NOMO-1 treated with DMSO at 0.1 percent for 48 hours (cell line): Measurements from ENCODE around the gene KIAA0825.
A peak's percentile ranks its signal among the peaks of the same experiment; 100 is the strongest.

Experiments
- DNase-seq: peaks from one replicate; lab custom pipeline; 2025; ENCODE audit not compliant: unreplicated experiment; lab: John Stamatoyannopoulos, UW

Gene KIAA0825

DNA sequence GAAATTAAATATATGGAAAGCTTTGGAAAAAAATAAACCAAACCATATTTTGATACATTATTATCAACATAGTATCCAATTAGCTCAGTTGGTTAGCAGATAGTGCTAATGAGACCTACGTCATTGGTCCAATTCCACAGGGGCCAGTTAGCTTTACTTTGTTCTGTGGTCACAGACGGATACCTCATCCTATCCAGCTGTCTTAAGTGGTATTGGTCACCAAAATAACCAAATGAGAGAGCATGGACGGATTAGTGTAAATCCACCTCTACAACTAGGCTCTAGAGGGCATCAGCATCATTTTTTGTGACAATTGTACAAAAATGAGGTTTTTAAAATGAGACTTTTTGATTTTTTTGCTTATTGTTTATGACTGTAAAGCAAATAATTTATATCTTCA, 364.2 kb downstream of the KIAA0825 start:
- no peak for DNase-seq

DNA sequence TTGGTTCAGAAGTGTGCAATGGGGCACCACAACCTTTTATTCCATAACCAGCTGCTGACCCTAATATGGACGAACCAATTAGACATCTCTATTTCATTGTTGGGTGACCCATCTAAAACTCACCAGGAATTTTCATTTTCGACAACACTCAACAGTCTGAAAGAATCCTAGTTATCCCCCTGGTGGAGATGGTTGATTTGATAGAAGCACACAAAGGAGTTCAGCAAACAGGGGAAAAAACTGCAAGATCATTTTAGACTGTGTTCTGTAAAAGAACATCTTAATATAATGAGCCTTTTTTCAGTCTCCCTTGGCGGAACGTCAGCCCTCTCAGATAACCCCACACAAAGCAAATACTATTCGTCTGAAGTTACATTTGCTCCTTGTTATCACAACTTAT, 367.4 kb downstream of the KIAA0825 start:
- no peak for DNase-seq

DNA sequence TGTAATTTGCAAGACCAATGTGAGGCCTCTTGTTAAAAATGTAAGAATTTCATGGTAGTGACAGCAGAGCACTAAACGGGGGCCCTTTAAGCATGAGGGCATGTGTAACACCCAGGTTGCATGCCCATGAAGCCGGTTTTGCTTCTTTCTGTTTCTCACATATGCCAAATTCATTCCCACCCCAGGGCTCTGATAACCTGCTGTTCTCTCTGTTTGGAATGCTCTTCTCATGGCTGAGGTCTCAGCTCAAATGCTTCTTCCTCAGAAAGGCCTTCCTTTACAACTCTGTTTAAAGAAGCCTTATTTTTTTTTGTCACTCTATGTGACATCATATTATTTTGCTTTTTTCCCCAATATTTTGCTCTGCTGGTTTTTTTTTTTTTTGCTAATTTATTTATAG, 369.0 kb downstream of the KIAA0825 start:
- no peak for DNase-seq

DNA sequence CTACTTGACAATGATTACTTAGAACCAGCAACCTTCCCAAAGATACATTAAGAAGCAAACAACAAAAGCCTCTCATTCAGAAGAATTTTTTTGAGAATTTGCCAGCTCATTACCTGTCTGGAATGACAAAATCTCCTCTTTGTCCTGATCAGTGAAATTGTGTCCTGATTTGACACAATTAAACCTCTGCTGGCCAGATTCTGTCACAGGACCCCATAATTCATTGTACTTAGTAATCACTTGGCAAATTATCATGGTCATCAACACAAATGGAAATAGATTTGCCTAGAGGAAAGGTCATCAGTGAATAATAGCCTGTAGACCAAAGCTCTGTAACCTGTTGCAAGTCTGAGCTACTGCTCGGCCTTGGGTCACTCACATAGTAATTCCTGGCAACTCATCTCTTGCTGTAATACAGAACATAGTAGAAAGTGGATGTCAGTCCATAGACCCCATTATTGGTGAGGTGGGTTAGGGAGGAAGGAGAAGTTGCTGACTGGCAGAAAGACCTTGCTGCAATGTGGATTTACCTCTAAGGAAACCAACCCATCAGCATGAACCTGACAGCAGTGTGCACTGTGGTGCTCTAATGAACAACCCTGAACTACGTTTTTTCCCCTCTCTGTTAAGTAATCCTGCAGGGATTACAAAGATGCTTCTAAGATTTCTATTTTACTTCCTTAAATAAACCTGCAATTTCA, 370.1 kb downstream of the KIAA0825 start:
- DNase-seq: no peak

DNA sequence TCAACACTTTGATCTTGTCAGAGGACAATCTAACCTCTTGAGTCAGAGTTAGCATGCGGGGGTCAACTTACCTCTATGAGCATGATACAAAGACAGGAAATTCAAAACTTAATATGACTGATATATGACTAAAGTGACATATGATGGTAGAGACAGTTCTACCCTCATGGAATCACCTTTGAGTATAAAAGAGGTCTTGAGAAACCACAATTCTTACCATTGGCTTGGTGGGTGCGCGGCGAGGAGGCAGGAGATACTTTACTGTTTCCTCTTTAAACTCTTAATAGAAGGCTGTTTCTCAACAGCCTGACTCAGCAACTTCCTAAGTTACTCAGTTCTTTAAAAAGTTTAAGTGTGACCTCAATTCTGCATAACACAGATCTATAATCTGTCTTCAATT, 372.8 kb downstream of the KIAA0825 start:
- DNase-seq: peak; percentile 82

DNA sequence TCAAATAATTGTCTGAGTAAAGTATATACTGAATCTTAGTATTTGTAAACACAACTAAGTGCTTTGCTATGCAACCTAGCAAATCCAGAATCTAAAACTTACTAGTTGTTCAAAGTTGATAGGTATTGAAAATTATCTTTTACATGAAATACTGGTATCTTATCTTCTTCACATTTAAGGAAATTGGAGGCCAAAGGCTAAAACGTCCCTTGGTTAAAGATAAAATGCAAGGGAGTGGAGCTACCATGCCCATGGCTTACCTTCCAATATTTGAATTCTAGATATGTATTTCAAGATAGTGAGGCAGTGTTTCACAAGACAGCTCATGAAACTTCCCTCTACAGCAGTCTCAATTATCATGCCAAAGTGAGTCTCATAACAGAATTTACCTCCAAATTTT, 373.5 kb downstream of the KIAA0825 start:
- peak; percentile 55 for DNase-seq

DNA sequence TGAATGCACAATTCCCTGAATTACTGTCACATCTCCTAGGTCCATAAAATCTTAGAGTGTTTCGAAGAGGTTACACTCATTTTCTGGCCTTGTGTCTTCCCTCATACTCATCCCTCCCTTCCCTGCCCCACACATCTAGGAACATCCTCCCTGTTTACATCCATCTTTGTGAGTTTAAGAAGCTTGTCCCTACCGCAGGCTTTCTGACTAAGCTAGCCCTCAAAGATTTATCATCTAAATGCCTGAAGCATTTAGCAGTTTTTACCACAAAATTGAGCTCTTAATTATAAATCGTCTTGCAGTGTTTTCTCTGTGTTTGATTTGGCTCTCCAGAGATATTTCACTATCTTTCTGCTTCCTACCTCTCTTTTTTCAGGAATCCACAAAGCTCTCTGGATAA, 374.8 kb downstream of the KIAA0825 start:
- peak; percentile 7 for DNase-seq

DNA sequence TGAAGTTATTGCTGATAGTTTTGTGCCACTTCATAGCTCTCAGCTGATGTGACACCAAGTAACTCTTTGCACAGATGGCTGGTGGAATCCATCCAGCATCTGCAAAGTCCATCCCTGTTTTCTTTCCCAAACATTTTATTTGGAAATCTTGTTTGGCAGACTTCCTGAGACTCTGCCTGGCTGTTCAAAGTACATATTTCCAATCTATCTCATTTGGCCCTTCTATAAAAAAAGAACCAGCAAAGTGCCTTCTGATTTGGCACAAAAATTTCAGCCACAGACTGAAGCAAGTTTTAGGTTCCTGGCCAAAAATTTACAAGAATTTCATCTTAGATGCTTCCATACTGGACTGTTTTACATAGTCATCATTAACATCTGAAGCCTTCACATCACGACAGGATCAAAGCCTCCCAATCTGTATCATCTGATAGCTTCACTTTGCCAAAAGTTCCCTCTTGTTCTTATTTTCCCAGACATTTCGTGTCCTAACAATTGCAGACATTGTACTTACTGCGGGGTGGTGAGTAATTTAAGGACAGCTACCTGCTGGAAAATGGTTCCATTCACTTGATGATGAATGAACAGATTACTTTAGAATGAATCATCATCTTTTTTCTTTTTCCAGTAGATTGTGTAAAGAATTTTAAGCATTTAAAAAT, 377.3 kb downstream of the KIAA0825 start:
- DNase-seq: no peak

DNA sequence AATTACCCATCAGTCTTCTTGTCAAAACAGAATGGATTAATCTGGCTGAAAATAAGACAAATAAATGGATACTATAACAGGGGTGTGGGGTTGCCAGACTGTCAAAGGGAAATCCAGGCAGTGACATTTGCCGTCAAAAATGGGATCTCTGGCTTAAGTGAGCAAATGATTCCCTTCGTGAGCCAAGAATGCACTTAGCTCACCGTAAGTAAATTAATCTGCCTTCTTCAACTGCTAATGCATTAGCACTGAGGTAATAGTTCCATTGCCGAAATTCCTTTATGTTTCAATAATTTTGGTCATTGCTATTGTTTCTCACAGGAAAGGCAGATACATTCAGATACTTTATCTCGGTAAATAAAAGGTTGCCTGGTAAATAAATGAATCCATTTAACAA, 377.8 kb downstream of the KIAA0825 start:
- no peak for DNase-seq

DNA sequence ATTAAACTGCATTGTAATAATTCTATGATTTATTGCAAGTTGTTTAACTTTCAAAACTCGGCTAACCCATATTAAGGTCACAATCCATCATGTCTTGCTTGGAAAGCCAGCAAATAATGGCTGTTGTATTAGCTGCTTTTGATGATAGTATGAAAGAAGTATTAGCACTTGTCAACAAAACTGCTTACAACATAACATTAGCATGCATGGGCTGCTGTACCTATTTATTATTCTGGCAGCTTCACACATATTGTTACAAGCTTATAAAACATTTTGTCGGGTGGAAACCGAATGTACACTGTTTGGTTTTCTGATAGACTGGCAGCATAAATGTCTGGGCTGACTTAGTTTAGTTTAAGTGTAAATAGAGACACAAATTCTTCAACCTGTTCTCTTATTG, 378.3 kb downstream of the KIAA0825 start:
- DNase-seq: no peak

DNA sequence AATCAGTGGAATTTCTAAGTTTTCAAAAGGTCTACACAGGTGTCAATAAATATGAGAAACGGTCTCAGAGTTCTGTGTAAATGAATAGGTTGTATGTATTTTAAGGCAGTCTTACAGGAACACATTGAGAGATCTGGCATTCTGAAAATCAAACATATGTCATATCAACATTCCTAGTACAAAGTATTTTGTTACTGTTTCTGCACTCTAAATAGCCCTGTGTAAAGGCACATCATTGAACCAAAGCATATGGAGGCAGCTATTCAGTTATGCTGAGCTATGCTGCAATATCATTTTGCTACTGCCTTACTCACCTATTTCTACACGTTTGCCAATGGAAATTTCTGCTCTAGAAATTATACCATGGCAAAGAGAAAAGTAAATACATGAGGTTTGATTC, 379.1 kb downstream of the KIAA0825 start:
- DNase-seq: no peak

DNA sequence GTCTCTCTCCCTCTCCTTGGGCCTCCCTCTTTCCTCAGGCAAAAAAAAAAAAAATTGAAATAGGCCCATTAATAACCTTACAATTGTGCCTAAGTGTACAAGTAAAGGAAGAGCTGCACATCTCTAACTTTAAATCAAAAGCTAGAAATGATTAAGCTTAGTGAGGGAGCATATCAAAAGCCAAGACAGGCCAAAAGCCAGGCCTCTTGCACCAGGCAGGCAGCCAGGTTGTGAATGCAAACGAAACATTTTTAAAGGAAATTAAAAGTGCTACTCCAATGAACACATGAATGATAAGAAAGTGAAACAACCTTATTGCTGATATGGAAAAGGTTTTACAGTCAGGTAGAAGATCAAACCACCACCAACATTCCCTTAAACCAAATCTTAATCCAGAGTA, 383.4 kb downstream of the KIAA0825 start:
- no peak for DNase-seq

DNA sequence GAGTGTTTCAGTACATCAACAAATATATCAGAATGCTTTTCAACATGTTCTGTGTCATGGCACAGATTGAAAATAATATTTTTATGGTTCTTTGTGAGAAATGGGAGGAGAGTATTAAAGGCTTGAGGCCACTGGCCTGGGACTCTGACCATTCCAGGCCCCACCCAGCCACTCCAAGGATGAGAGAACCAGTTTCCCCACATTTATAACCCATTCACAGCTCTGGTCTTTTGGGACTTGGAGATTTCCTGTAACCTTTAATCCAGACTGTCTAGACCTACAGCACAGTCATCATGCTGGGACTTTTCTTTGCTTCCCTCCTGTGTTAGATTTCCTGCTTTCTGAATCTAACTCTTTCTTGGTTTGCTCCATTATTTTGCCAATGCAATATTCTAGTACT, 389.6 kb downstream of the KIAA0825 start:
- DNase-seq: no peak

DNA sequence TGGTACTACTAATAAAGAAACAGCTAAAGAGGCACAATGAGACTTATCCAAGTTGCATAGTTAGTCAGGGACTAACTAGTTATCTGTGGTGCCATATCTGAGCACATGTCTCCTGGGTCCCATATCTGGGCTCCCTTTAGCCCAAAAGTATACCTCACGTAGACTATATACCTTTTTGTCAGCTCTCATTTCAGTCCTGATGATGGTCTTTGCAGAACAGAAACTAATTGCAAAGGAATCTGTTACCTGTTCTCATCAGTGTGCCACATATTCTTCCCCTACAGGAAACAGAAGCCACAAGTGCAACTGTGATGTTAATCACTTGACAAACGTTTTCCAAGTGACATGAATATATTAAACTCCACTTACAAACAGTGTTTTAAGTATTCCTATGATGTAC, 395.2 kb downstream of the KIAA0825 start:
- DNase-seq: no peak

DNA sequence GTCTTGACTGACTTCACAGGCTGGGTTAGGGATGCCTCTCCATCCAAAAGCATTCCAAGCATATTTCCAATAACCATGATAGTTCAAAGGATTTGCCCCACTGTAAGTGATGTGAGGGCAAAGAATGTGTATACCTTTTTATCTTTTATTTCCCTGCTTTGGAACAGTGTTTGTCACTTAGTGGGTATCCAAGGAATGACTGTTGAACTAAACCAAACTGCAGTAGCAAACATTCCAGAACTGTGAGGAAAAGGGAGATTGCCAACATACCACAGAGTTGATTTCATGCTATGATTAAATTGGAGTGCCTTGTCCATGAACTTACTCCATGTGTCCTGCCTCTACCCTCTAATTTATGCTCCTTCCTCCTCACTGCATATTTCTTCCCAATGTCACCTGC, 400.0 kb downstream of the KIAA0825 start:
- DNase-seq: no peak

DNA sequence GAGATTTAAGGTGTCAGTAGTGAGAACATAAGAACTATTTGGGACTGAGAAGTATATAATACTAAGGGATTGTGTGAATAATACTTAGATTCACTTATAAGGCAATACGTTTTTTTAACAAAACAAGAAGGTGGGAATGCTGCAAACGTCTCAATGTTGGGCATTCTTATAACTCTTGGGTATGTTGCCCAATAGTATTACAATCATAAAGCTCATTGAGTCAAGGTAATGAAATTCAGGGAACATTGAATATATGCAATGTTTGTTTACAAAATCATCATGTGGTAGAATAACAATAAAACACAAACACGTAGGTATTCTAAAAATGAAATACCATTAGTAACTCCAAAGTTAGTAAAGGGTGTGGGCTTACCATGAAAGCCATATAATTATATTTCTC, 400.7 kb downstream of the KIAA0825 start:
- no peak for DNase-seq

DNA sequence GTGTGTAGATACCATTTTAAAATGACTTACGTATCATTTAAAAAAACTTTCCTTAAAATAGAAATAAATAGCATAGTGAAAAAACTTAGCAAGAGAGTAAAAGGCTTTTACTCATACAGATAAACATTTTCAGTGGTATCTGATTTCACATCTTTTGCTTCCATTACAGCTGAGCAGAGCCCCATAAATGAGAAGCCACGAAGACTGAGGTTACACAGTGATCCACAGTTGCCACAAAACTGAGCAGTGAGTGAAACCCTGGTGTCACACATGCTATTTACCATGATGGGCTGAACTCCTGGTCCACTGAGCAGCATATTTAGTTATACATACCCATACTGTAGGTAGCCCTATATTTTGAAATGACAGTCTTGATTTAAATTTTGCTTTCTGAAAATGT, 401.2 kb downstream of the KIAA0825 start:
- no peak for DNase-seq

DNA sequence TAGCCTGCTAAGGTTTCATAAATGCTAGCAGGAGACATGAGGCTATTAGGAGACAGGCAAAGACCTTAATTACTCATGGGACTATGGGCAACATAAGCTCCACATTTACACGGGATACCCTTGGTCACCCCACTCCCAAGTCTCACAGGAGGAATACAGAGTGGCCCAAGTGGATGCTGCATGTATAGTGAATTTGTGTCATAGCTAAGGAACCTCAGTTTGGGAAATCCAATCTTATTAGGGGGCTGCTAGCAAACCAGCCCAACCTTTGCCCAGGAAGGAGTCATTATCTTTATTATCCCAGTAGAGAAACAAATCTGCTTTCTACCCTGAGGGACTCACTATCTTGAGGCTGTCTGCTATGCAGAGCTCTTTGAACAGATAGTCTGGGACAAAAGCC, 405.9 kb downstream of the KIAA0825 start:
- no peak for DNase-seq

DNA sequence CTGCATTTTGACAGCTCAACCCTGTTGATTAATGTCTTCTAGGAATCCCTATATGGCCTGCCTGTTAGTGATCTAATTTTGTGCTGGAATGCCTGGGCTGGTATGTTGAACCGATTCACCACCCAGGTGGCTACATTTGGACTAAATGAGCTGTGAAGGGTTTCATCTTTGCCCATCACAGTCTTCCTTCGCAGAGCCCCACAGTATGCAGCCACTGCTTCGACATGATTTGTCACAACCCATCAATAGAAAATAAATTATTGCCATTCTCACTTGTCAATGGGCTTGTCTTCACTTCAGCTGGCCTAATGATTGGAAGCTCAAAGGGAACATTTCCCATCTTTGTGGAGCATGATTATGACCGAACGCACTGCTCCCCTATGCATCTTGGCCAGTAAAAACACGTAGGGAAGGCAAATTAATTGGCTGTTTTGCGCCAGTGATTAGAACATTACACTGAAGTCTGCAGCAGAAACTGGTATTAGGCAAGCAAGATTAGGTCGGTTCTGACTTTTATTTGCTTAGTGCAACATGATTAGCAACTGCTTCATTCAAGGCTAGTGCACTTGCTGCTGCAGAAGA, 408.5 kb downstream of the KIAA0825 start:
- DNase-seq: no peak

DNA sequence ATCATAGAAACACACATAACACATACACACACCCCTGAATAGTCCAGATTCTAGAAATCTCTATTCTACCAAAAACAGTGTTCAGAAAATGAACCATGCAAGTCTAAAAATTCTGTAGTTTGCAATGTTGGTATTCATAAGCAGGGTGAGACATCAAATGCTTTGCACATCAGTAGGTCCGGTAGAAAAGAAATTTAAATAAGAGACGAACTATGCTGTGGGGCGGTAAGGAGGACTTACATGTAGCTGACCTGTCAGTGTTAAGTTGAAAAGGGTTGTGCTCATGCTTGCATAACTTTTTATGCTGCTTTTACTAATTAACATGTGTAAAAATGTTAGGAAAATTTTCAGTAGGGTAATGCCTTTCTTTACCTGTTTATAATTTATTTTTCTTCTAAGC, 409.1 kb downstream of the KIAA0825 start:
- no peak for DNase-seq

DNA sequence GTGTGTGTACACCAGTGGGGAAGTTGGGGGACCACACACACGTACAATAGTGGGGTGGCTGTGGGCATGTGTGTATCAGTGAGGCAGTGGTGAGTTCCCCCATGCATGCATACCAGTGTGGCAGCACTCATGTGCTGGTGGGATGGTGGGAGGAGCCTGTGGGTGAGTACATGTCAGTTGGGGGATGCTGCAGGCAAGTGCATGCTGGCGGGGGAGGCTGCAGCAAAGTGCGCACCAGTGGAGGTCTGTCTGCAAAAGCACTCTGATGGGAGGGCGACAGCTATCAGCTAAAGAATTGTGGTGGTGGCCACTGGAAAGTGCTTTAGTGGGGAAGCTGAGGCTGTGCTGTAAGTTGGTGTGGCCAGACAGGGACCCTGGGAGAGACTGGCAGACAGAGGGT, 418.8 kb downstream of the KIAA0825 start:
- DNase-seq: no peak

DNA sequence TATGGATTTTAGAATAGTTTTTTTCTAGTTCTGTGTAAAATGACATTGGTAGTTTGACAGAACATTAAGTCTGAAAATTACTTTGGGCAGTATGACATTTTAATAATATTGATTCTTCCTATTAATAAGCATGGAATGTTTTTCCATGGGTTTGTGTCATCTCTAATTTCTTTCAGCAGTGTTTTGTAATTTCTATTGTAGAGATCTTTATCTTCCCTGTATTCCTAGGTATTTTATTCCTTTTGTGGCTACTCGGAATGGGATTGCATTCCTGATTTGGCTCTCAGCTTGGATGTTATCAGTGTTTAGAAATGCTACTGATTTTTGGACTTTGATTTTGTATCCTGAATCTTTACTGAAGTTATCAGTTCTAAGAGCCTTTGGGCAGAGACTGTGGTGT, 420.4 kb downstream of the KIAA0825 start:
- DNase-seq: no peak

DNA sequence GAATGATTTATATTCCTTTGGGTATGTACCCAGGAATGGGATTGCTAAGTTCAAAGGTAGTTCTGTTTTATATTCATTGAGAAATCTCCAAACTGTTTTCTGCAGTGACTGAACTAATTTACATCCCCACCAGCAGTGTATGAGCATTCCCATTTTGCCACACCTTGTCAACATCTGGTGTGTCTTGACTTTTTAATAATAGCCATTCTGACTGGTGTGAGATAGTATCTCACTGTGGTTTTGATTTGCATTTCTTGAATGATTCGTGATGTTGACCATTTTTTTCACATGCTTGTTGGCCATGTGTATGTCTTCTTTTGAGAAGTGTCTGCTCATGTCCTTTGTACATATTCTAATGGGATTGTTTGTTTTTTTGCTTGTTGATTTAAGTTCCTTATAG, 421.5 kb downstream of the KIAA0825 start:
- DNase-seq: no peak
